ENCODE results near the gene OGN. TPM values are rescaled to one million over a fixed set of nuclear protein-coding genes. Genes with fewer than 3 reads are reported as not detected.
A peak's percentile ranks its signal among the peaks of the same experiment; 100 is the strongest.

The OGN gene
- total RNA-seq, 1 donor from 2014 or later, result 3.1 TPM

- H3K27ac Mint-ChIP-seq, result no peak overlapping the region
- no peaks in the 10 kb centered on the region for H3K4me1 Mint-ChIP-seq
- no peak overlapping the region for H3K4me3 Mint-ChIP-seq
- no peaks in the 10 kb centered on the region for H3K27me3 Mint-ChIP-seq (ENCODE audit: low read depth)
- no peak for DNase-seq (ENCODE audit: low spot score in 2 of 2, unreplicated experiment in 2 of 2)
- peak; percentile 35 for TF ChIP-seq CTCF (IDR thresholded peaks at IDR 0.05; ENCODE audit: unreplicated experiment)
- H3K36me3 Mint-ChIP-seq, result no peaks in the 10 kb centered on the region
- H3K9me3 Mint-ChIP-seq, result peaks cover 13% of the 10 kb centered on the region
Observed at GRCh38 chr9:92438900-92439526, 34.6 kb upstream of the OGN start.

- Mint-ChIP-seq H3K4me1 (peaks cover 2% of the 10 kb centered on the region), H3K36me3 (no peaks in the 10 kb centered on the region), H3K9me3 (peaks cover 13% of the 10 kb centered on the region), H3K27me3 (ENCODE audit: low read depth) (no peaks in the 10 kb centered on the region), H3K27ac (no peak overlapping the region), H3K4me3 (no peak overlapping the region)
- no peak for TF ChIP-seq CTCF (IDR thresholded peaks at IDR 0.05; ENCODE audit: unreplicated experiment)
- no peak for DNase-seq (ENCODE audit: low spot score in 2 of 2, unreplicated experiment in 2 of 2)
Observed at GRCh38 chr9:92435263-92435662, 30.9 kb upstream of the OGN start.

GRCh38 chr9:92432972-92433548, 28.7 kb upstream of the OGN start:
- Mint-ChIP-seq H3K4me3 (no peak overlapping the region), H3K4me1 (peaks cover 5% of the 10 kb centered on the region), H3K9me3 (peaks cover 9% of the 10 kb centered on the region), H3K27ac (no peak overlapping the region), H3K36me3 (no peaks in the 10 kb centered on the region), H3K27me3 (ENCODE audit: low read depth) (no peaks in the 10 kb centered on the region)
- TF ChIP-seq CTCF (IDR thresholded peaks at IDR 0.05; ENCODE audit: unreplicated experiment), result no peak
- no peak for DNase-seq (ENCODE audit: low spot score in 2 of 2, unreplicated experiment in 2 of 2)

GRCh38 chr9:92432350-92432749, 28.0 kb upstream of the OGN start:
- H3K27me3 Mint-ChIP-seq (ENCODE audit: low read depth), result no peaks in the 10 kb centered on the region
- H3K4me1 Mint-ChIP-seq, result peaks cover 5% of the 10 kb centered on the region
- DNase-seq (ENCODE audit: low spot score in 2 of 2, unreplicated experiment in 2 of 2), result no peak
- H3K36me3 Mint-ChIP-seq, result no peaks in the 10 kb centered on the region
- H3K4me3 Mint-ChIP-seq, result no peak overlapping the region
- no peak for TF ChIP-seq CTCF (IDR thresholded peaks at IDR 0.05; ENCODE audit: unreplicated experiment)
- no peak overlapping the region for H3K27ac Mint-ChIP-seq
- H3K9me3 Mint-ChIP-seq, result peaks cover 8% of the 10 kb centered on the region

GRCh38 chr9:92429836-92430235, 25.5 kb upstream of the OGN start:
- DNase-seq (ENCODE audit: low spot score in 2 of 2, unreplicated experiment in 2 of 2), result no peak
- TF ChIP-seq CTCF (IDR thresholded peaks at IDR 0.05; ENCODE audit: unreplicated experiment), result no peak
- no peaks in the 10 kb centered on the region for H3K36me3 Mint-ChIP-seq
- H3K4me3 Mint-ChIP-seq, result no peak overlapping the region
- H3K9me3 Mint-ChIP-seq, result peaks cover 3% of the 10 kb centered on the region
- peaks cover 23% of the 10 kb centered on the region for H3K4me1 Mint-ChIP-seq
- H3K27me3 Mint-ChIP-seq (ENCODE audit: low read depth), result no peaks in the 10 kb centered on the region
- H3K27ac Mint-ChIP-seq, result no peak overlapping the region

Measured in mesothelial cell of epicardium (in vitro differentiated cells).